Pancreas (tissue), 10 donors: ENCODE data around the gene MYLK. TPM values are rescaled to one million over a fixed set of nuclear protein-coding genes. Genes with fewer than 3 reads are reported as not detected.

Experiments used
- ATAC-seq, 4 donors: fragments of 200-7000 bp; cut with Tn5 transposase; one replicate each; pipeline versions ENCODE4 v1.8.0 to v1.9.1; 2020; ENCODE audit warnings: mild to moderate bottlenecking in 4 of 4, moderate library complexity in 4 of 4
- DNase-seq, 6 donors: peaks; one replicate each; pipeline ENCODE4 v3.0.0-alpha.2; 2020
- FAIRE-seq: peaks from 2 replicates; lab custom pipeline; 2012; peaks lifted over from hg19 to GRCh38; lab: Jason Lieb, UNC
- H3K27ac ChIP-seq, 4 donors: fragments of 200-600 bp; sonication (generic); 1 replicate in 3 of 4; 2 replicates in 1 of 4; pipeline versions ENCODE4 v1.5.0 to v1.8.0; 2020
- H3K27me3 ChIP-seq, 4 donors: fragments of 200-600 bp; one replicate each; pipeline ENCODE4 v1.8.0; 2021
- H3K36me3 ChIP-seq, 3 donors: fragments of 200-600 bp; sonication (generic) in 1 of 3; one replicate each; pipeline versions ENCODE4 v1.5.0 to v1.8.0; 2020 to 2021
- H3K4me1 ChIP-seq, 3 donors: fragments of 200-600 bp; one replicate each; pipeline ENCODE4 v1.8.0; 2021
- H3K4me3 ChIP-seq, 4 donors: fragments of 200-600 bp; sonication (generic) in 2 of 4; one replicate each; pipeline versions ENCODE4 v1.5.0 to v1.8.0; 2020 to 2021
- H3K9me3 ChIP-seq, 4 donors: fragments of 200-600 bp; one replicate each; pipeline ENCODE4 v1.8.0; 2021
- WGBS, 2 donors: extraction: QIAGEN DNeasy Blood & Tissue Kit; methylation state at CpG; one replicate each; pipeline ENCODE4 v1.1.7; 2013; 5-methylcytosine and 5-hydroxymethylcytosine counted together
- intact Hi-C, 3 donors: fragments of 100-400 bp; cut with DNase I; formaldehyde crosslinking; loops; one replicate each; pipeline versions ENCODE4 v1.11.1 to v1.14.2; 2022
- polyA plus RNA-seq, 2 donors: library from polyadenylated mRNA; stranded (reverse); fragments of 200-250 nt; gene quantifications; one replicate each; pipeline ENCODE4 v1.2.3, GENCODE V29; 2013
- total RNA-seq, 6 donors: library from RNA; stranded (reverse); fragmentation: NEBNext Ultra II Directional in 4 of 6; extraction: Animal tissue kit (Norgen Biotek cat#: 25700) in 4 of 6; gene quantifications; one replicate each; pipeline versions ENCODE4 v1.2.1 to v1.2.4, GENCODE V29; 2021 to 2023
- TF ChIP-seq, protein P1 (sequence below), 4 donors: fragments of 200-600 bp; sonication (generic) in 3 of 4; IDR thresholded peaks; one replicate each; pipeline versions ENCODE4 v1.5.0 to v1.8.0; 2021; ENCODE audit warnings: antibody characterized with exemption in 4 of 4
- donor health status: healthy with polysubstance abuse.
- donor health status: DM: no; HTN: no; CAD: no; lungs with moderate emphysema.
- donor health status: DM: no; HTN: no; CAD: no.
- donor health status: control.
- donor health status: control.
- donor health status: Bipolar disorder and iron deficiency.
- donor health status: DM: yes; HTN: yes; CAD: no.
- donor health status: DM: no; HTN: no; CAD: no.
- donor health status: DM: no; HTN: no; CAD: no.
- donor health status: DM: yes; HTN: yes; CAD: no.

Gene MYLK
- total and polyA plus RNA-seq, 8 donors, result 3.1 to 12.0 (median 6.7) TPM

GRCh38 chr3:123668906-123669305 is 215.2 kb downstream of the MYLK start:
- H3K27ac ChIP-seq, result no peak overlapping the region
- H3K4me3 ChIP-seq, result no peak overlapping the region
- H3K36me3 ChIP-seq, result no peaks in the 10 kb centered on the region
- no peaks in the 10 kb centered on the region for H3K4me1 ChIP-seq
- intact Hi-C loops, result no loop called here
- DNase-seq (no peak), FAIRE-seq (no peak), ATAC-seq (no peak)
- TF ChIP-seq, protein P1, sequence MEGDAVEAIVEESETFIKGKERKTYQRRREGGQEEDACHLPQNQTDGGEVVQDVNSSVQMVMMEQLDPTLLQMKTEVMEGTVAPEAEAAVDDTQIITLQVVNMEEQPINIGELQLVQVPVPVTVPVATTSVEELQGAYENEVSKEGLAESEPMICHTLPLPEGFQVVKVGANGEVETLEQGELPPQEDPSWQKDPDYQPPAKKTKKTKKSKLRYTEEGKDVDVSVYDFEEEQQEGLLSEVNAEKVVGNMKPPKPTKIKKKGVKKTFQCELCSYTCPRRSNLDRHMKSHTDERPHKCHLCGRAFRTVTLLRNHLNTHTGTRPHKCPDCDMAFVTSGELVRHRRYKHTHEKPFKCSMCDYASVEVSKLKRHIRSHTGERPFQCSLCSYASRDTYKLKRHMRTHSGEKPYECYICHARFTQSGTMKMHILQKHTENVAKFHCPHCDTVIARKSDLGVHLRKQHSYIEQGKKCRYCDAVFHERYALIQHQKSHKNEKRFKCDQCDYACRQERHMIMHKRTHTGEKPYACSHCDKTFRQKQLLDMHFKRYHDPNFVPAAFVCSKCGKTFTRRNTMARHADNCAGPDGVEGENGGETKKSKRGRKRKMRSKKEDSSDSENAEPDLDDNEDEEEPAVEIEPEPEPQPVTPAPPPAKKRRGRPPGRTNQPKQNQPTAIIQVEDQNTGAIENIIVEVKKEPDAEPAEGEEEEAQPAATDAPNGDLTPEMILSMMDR (IDR thresholded peaks at IDR 0.05), result no peak
- WGBS, 2 donors, result 80 to 84% methylated on average over 8 of the region's 8 CpGs
- H3K27me3 ChIP-seq, result no peaks in the 10 kb centered on the region
- H3K9me3 ChIP-seq, result no peaks in the 10 kb centered on the region

DNA sequence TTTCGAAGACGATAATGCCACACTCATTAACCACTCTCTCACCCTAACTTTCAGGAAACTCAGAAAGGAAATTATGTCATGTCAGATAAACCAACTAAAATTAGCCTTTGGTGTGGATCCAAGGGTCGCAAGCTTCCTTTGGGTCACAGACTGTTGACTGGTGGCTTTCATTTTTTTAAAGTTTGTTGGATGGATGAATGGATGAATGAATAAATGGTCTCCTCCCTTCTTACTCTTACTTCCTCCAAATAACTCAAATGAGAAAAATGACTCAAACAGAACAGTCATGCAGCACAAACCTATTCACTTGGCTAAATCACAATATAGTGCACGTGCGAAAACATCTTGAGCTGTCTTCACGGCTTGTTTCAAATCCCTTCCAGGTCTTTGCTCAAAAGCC is 216.3 kb downstream of the MYLK start:
- Histone ChIP-seq H3K27me3 (no peaks in the 10 kb centered on the region), H3K4me3 (no peak overlapping the region), H3K4me1 (no peaks in the 10 kb centered on the region), H3K27ac (peak overlapping the region in 1 of 4 donors; percentile 6), H3K9me3 (no peaks in the 10 kb centered on the region), H3K36me3 (no peaks in the 10 kb centered on the region)
- ATAC-seq (no peak), DNase-seq (no peak), FAIRE-seq (no peak)
- 67 to 81% methylated on average over 6 of the region's 6 CpGs for WGBS, 2 donors
- intact Hi-C loops, result no loop called here
- TF ChIP-seq, protein P1 (IDR thresholded peaks at IDR 0.05), result no peak

- DNase-seq (no peak), FAIRE-seq (no peak), ATAC-seq (no peak)
- Histone ChIP-seq H3K4me1 (peaks cover 3 to 10% (median 8%) of the 10 kb centered on the region in 3 donors), H3K27me3 (no peaks in the 10 kb centered on the region), H3K9me3 (no peaks in the 10 kb centered on the region), H3K36me3 (no peaks in the 10 kb centered on the region), H3K4me3 (no peak overlapping the region), H3K27ac (no peak overlapping the region)
- intact Hi-C loops, result no loop called here
- TF ChIP-seq, protein P1 (IDR thresholded peaks at IDR 0.05), result no peak
These were observed 219.4 kb downstream of the MYLK start for GRCh38 chr3:123664753-123665152.

GRCh38 chr3:123663977-123664376 is 220.2 kb downstream of the MYLK start:
- Histone ChIP-seq H3K36me3 (no peaks in the 10 kb centered on the region), H3K4me1 (peaks cover 3 to 10% (median 8%) of the 10 kb centered on the region in 3 donors), H3K9me3 (no peaks in the 10 kb centered on the region), H3K4me3 (no peak overlapping the region), H3K27me3 (no peaks in the 10 kb centered on the region), H3K27ac (no peak overlapping the region)
- DNase-seq (peak in 1 of 6 donors; percentile 62), ATAC-seq (no peak), FAIRE-seq (no peak)
- TF ChIP-seq, protein P1 (IDR thresholded peaks at IDR 0.05), result no peak
- intact Hi-C loops, result no loop called here
- 81 to 90% methylated on average over 9 of the region's 9 CpGs for WGBS, 2 donors

GRCh38 chr3:123661973-123662372 is 222.2 kb downstream of the MYLK start:
- Histone ChIP-seq H3K4me1 (peaks cover 3 to 10% (median 8%) of the 10 kb centered on the region in 3 donors), H3K27me3 (no peaks in the 10 kb centered on the region), H3K9me3 (no peaks in the 10 kb centered on the region), H3K36me3 (no peaks in the 10 kb centered on the region), H3K4me3 (no peak overlapping the region), H3K27ac (no peak overlapping the region)
- ATAC-seq, result no peak
- intact Hi-C loops, result no loop called here
- no peak for DNase-seq
- TF ChIP-seq, protein P1 (IDR thresholded peaks at IDR 0.05), result no peak
- no peak for FAIRE-seq
- 81 to 100% methylated on average over 1 of the region's 1 CpG for WGBS, 2 donors
